ENCODE measurements around the gene MACROD2.
"Not testable (repeated sequence)": the region's sequence is repeated elsewhere in the genome, so short reads cannot be mapped to it uniquely, and the experiment has no call there.

MACROD2 gene

DNA sequence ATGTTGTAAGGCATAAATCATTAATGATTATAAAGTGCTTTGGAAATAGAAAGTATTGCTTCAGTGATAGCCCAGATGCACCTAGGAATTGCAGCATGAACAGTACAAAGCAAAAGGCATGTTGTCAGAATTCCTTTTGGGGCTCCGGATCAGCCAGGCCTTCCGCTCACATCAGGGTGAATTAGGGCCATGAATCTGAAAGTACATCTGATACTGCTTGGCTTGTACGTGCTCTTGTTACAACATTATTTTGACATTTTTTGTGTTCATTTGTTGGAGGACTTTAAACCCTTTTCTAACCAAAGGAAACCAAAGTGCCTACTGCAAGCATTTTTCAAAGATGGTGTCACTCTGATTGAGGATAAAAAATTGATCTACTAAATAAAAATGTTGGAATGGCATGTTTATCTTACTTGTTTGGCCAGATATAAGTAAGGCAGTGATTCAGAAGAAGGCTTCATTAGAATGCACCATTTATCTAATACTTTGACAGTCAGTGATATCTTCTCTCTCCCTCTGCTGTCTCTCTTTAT lies 1347.7 kb downstream of the MACROD2 start:
- no peak for DNase-seq (ENCODE audit: low read depth in 2 of 2)

DNA sequence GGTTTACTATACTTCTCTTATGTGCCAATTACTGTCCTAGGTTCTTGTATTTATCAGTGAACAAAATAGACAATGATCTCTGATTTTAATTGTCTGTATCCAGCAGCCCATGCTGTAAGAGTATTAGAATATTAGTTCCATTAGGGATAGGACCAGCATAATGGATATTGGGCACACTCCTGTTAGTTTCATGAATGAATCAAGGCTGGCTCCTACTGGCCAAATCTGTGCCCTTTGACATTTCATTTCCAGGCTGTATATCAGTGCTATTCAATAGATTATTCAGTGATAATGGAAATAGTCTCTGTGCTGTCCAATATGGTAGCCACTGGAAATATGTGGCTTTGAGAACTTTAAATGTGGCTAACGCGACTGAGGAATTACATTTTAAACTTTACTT lies 1350.0 kb downstream of the MACROD2 start:
- no peak for DNase-seq (ENCODE audit: low read depth in 2 of 2)

DNA sequence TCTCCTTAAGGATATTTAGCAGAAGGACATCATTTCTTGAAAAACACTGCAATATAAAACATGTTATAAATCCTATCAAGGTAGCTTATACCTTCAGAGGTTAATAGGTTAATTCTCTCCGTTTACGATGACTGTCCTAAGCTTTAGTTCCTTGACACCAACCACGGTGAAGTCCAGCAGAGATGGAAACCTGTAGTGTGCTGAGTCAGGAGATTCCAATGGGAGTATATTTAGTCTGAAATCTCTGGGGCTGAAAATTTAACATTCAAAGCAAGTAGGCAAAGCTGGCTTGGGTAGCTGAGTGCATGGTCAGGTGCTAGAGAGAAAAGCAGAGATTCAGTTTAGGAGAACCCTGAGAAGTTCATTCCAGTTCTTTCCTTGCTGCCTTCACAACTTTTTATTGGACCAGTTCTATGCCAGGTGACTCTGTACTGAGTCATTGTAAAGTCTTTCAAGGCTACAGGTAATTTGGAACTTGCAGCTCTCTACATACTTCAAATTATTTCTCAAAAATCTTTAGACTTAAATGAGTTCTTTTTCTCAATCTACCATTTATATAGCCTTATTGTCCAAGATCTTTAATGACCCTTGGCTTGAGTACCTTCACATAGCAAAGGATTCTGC lies 1351.5 kb downstream of the MACROD2 start:
- no peak for DNase-seq (ENCODE audit: low read depth in 2 of 2)

DNA sequence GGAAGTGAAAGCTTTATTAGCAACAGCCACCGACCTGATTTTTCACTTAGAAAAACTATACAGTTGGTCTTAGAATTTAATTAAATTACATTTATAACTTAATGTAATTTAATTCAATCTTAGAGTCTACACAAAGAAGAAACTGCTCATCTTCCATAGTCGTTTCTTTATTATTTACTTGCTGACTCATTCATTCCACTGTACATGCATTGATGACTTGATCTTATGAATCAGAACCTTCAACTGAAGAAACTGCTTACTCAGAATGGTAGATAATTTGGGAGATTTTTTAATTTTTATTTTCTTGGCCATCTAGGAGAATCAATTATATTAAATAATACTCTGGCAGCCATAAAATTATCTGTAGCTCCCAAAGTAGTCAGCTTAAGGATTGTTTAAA lies 1363.7 kb downstream of the MACROD2 start:
- DNase-seq (ENCODE audit: low read depth in 2 of 2): no peak

DNA sequence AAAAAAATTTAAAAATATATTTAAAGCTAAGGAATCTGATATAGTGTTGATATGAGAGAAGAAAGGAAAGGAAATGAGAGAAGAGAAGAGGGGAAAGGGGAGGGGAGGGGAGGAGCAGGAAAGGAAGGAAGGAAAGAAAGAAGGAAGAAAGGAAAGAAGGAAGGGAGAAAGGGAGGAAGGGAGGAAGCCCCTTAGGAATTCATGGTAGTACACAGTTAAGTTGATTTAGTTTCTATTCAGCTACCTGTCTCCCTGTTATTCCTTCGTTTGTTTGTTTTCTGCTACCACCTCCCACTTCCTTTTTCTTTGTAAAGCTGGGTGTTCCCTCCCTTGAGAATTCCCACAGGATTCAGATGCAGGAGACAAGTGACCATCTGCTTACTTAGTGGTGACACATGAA lies 1367.5 kb downstream of the MACROD2 start:
- no peak for DNase-seq (ENCODE audit: low read depth in 2 of 2)

DNA sequence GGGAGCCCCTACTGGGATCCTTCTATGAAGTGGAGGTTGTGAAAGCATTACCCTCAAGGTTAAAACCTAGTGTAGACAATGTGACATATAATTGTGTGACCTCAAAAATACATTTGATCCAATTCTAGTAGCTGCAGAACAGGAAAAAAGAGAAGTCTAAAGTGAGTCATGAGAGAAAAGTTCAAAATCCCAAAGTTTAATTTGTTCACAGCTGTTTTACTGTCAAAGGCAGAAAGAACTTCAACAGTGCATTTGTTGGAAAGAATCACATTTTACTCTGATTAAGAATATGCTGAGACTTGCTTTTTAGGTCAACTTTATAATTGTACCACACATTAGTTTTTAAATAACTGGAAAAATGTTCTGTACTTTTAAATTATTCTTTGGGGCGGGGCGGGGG lies 1369.5 kb downstream of the MACROD2 start:
- DNase-seq (ENCODE audit: low read depth in 2 of 2): no peak

DNA sequence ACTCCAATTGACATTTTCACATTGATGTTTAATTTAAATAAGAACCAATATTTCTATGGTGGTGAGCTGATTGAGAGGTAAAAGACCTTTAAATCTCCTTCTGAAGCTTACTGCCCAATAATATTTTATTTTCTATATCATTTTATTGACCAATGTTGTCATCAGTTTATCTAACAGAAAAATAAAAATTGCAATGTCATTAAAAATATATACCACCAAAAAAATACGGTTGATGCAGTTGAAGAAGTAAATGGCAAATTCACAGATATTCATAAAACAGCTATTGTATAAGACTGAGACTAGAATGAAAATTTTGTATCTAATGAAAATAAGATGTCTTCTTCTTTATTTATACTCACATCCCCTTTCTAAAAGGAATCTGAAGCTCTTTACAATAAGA lies 1375.1 kb downstream of the MACROD2 start:
- no peak for DNase-seq (ENCODE audit: low read depth in 2 of 2)

DNA sequence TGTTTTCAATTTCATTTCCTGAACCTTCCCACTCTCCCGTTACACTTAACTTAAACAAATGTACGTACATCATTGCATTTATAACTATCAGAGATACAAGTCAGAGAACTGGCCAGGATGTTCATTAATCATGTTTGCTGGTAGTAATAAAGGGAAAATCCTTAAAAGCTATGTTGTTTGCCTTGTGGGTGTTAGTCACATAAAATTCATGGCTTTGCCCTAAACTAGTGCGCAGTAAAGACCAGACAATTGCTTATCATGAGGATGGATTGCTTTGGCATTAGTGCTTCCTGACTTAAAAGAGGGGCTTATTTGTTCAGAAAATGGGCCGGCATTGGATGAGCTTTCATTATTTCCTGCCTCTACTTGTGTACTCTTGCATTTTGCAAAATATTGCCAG lies 1379.4 kb downstream of the MACROD2 start:
- no peak for DNase-seq (ENCODE audit: low read depth in 2 of 2)

DNA sequence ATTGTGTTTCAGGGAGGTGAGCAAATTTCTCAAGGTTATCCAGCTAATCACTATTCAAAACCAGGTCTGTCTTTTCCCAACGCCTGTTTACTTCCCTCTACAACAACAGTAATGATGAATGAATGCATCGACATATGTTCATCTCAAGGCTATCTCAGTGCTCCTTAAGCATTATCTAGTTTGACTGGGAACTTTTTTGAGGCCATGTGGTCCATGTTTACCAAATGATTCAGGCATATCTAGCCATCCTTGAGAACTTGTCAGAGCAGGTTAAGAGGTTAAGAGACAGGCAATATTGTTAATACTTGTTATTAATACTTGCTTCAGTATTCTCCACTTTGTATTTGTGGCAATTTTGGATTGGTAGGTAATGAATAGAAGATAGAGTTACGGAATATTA lies 1380.5 kb downstream of the MACROD2 start:
- no peak for DNase-seq (ENCODE audit: low read depth in 2 of 2)

DNA sequence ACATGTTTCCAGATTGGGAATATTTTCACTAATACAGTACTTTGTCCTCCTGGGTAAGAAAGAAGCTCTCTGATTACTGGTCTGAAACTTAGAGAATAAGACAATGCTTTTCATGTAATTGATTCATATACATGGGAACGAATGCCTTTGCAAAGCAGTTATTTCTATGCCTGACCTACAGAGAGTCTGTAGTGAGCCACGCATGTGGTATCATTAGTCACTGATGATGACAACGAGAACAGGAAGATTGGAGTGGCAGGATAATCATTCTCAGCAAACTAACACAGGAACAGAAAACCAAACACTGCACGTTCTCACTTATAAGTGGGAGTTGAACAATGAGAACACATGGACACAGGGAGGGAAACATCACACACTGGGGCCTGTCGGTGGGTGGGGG lies 1382.3 kb downstream of the MACROD2 start:
- DNase-seq (ENCODE audit: low read depth in 2 of 2): not testable (repeated sequence)

DNA sequence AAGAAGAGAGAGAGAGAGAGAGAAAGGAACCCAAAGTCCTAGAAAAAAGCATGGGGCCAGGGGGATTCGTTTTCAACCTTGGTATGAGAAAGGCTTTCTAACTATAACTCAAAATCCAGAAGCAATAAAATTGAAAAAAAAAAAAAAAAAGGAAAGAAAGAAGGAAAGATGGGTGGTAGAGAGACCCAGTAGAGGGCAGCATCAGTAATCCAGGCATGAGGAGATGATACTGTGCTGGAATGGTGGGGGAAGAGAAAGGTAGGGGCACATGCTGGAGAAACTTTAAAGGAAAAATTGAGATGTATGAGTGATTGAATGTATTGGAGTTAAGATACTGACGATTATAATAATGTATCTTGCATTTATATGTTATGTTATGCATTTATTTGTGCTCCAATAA lies 1382.8 kb downstream of the MACROD2 start:
- DNase-seq (ENCODE audit: low read depth in 2 of 2): no peak

DNA sequence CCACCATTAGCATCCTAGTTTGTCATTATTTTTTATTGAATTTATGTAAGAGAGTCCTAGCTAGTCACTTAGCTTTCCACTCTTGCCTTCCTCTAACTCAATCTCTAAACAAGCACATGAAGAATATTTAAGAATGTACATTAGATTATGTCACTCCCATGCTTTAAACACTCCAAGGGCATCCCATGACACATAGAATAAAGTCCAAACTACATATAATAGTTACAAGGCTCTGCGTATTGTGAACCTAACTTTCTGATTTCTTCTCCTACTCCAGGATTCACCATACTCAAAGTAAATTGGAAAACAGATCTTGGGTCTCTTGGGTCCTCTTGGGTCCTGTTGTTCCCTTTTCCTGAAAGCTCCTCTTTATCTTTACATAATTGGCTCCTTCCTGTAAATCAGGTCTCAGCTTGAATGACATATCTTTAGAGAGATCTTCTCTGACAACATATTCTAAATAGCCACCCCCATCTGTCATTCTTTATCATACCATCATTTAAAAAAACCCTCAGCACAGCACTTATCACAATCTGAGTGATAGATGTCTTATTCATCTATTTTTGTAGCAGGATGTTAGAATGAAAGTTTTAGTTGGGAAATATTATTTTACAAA lies 1384.5 kb downstream of the MACROD2 start:
- DNase-seq (ENCODE audit: low read depth in 2 of 2): no peak

DNA sequence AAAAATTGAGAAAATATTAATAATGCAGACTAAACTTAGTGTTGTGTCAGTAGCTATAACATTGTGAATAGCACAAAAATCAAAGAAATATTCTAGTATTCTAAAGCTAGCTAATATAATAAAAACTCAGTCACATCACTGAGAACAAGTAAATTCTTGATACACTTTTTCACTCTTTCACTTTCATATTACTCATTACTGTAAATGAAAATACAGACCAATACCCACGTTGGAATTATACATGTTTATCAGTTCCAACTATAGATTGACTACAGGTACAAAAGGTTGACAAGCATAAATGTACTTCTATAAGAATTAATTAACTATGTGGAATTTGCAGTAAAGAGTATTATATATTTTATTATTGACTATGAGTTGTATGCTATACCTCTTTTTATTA lies 1385.5 kb downstream of the MACROD2 start:
- no peak for DNase-seq (ENCODE audit: low read depth in 2 of 2)

DNA sequence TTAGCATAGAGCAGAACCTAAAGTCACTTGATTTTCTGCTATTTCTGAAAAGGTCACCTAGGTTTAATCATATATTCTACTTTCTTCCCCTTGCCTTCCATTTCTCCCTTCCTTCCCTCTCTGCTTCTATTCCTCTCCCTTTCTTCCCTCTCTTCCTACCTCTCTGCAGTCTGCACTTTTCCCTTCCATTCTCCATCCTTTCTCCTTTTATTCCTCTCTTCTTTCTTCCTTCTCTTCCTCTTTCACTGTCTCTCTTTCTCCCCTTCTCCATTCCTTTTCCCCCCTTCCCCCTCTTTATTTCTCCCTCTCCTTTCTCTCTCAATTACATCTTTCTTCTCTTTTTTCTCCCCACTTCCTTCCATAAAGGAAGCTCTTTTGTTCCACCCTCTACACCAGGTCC lies 1391.9 kb downstream of the MACROD2 start:
- DNase-seq (ENCODE audit: low read depth in 2 of 2): no peak

DNA sequence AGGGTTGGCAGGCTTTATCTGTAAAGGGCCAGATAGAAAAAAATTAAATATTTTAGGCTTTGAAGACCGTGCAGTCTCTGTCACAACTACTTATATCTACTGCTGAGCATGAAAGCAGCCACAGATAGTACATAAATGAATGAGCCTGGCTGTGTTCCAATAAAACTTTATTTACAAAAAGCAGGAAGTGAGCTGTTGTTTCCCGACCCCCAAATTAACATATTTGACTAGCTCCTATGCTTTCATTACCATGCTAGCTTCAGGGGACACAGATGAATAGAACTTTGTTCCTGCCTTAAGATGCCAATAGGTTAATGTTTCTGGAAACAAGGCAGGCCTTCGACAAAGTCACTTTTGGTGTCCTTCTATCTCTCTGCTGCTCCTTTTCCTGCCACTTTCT lies 1400.1 kb downstream of the MACROD2 start:
- DNase-seq (ENCODE audit: low read depth in 2 of 2): no peak

DNA sequence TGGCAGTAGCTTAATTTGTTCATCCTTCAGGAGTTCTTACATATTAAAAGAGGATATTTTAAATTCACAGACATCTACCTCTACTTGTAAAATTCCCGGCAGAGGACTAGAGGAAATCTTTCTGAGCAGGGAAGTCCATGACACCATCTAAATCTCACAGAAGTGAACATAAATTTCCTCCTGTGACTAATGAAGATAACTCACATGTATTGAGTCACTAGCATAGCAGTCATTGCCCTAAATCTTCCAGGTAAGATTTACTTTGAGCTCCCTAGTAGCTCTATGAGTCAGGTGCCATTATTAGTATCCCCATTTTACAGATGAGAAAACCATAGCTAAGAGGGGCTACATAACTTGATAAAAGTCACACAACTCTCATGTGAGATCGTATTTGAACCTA lies 1400.7 kb downstream of the MACROD2 start:
- no peak for DNase-seq (ENCODE audit: low read depth in 2 of 2)

DNA sequence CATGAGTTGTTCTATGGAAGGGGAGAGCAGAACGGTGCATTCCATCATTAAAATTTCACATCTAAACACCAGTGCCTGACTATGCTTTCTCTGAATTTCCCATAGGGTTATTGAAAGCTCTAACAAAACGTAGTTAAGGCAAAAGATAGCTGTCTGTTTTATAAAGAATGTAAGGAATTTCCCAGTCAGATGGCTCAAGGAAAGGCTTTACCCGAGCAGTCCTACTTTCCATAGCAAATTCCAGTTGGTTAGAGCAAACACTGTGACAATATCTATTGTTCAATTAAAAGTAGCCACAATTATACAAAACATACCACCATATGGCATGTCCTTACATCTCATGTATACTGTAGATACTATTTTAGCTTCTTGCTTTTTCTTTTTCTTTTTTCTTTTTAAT lies 1401.6 kb downstream of the MACROD2 start:
- DNase-seq (ENCODE audit: low read depth in 2 of 2): no peak

DNA sequence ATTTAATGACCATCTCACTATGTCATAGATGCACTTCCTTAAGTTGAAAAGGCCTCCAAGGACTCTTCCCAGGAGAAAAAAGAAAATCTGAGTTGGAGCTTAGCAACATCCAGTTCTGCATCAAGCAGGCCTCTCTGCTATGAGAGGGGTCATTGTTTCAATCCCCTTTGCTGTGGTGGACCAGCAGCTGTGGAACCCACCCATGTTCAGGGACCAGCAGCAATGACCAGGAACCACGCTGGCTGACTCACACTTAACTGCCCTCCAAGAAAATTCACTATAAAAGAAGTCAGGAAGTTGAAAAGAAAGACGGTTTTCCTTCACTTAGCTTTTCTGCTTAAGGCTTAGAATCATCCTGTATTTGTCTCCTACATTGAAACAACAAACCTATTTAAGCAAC lies 1404.5 kb downstream of the MACROD2 start:
- no peak for DNase-seq (ENCODE audit: low read depth in 2 of 2)

DNA sequence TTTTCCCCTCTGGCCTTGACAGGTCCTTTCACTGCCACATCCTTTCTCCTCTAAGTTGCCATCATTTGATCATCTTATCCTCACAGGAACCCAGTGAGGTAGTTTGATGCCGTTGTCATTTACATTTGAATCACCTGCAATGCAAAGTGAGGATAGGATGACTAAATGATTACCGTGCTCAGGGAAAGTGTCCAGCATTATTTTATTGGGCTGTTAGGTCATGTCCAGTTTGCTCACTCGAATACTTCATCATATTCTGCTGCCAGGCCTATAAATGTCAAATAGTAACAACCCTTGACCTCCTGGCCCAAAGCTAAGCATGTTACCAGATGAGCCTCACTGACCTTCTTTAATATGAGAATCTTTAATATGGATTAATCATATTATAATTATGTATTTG lies 1410.8 kb downstream of the MACROD2 start:
- no peak for DNase-seq (ENCODE audit: low read depth in 2 of 2)

DNA sequence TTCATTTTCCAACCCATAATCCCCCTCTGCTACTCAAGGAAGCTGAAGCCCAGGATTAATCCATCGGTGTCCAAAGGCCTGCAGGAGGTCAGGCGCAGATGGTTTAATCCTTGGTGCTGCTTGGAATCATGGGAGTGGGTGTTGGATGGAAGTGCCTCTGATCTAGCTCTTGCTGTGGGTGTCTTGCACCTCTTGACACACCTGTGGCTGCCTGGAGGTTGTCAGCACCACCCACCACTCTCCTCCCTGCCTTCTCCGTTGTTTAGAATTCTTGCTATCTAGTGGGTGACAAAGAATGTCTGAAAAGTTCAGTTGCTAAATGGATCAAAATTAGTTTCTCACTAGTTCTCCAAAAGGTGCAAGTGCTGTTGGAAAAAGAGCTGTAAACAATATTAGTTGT lies 1416.5 kb downstream of the MACROD2 start:
- no peak for DNase-seq (ENCODE audit: low read depth in 2 of 2)

DNA sequence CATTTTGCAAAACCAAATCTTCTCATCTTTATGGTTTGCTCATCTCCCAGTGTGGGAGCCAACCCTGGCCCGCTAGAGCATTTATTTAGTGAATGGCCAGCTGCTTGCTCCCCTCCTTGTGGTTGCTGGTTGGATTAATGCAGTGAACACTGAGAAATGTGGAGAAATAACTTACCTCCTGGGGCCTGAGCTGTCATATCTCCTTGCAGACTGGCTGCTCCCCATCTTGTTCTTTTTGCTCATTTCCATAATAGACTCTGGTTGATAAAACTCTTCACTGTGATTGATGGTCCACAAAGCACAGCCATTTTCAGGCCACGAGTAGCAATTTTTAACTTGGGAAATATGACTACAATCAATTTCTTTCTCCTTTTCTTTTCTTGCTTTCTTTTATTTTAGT lies 1420.6 kb downstream of the MACROD2 start:
- no peak for DNase-seq (ENCODE audit: low read depth in 2 of 2)

DNA sequence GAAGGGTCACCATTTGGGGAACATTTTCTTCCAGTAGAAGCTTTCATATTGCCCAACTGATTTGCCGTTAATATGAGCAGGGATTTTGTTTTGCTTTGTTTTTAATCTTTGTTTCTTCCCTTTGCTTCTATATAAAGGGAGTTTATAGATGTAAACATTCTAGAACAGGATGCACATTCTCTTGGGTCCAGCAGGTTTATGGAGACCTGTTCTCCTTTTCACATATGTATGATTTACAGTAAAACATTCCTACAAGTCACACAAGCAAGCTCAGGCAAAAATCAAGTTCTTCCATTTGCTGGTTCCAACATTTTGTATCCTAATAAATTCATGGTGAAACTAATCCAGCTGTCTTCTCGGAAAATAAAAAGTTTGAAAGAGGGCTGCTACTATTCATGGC lies 1424.5 kb downstream of the MACROD2 start:
- no peak for DNase-seq (ENCODE audit: low read depth in 2 of 2)

DNA sequence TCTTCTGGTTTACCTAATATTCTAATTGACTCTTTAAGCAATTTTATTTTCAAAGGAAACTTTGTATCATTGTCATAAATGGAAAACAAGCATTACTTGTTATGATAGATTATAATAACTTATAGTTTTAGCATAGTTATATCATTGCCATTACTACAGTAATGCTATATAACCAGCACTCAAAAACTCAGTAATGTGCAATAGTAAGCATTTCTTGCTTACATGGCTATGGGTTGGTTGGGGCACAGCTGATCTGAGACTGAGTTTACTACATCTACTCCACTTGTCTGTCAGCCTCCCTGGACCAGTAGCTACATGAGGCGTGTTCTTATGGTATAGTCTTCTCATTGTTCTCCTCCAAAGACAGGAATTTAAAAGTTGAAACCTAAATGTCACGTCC lies 1427.7 kb downstream of the MACROD2 start:
- DNase-seq (ENCODE audit: low read depth in 2 of 2): no peak

DNA sequence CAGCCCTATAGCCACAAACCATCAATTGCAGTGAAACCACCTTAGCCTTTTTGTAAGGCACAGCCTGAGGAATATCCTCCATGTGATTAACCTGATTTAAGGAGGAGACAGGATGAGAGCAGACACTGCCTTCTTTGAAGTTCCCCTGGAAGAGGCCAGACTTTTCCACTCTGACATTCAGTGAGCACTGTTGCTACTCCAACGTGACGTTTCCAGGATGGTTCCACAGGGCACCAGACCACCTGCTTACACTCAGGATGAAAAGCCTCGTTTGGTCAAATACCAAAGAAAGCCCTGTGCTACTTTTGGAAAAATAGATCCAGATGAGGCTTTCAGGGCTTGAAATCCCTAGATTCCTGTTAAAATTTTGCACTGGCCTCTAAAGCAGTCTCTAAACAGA lies 1444.2 kb downstream of the MACROD2 start:
- no peak for DNase-seq (ENCODE audit: low read depth in 2 of 2)

All from stimulated activated CD8-positive, alpha-beta memory T cell treated with anti-CD3 and anti-CD28 coated beads, Interleukin-15, amount 100 ng/mL, for 48 hours (primary cell).